GM19240 (cell line): ENCODE results near the gene ZMYND19.
"Not testable (repeated sequence)": the region's sequence is repeated elsewhere in the genome, so short reads cannot be mapped to it uniquely, and the experiment has no call there.

Experiments
- DNase-seq: peaks from one replicate; pipeline ENCODE4 v3.0.0; 2011; ENCODE audit warnings: low spot score; ENCODE audit not compliant: insufficient read length

The ZMYND19 gene

GRCh38 chr9:137589441-137590122, 730 bp downstream of the ZMYND19 start:
- no peak for DNase-seq

GRCh38 chr9:137588891-137589290, 1.4 kb downstream of the ZMYND19 start:
- no peak for DNase-seq

- no peak for DNase-seq
These were observed 2.0 kb downstream of the ZMYND19 start for GRCh38 chr9:137588311-137588710.

GRCh38 chr9:137586854-137587253, 3.5 kb downstream of the ZMYND19 start:
- no peak for DNase-seq

GRCh38 chr9:137583957-137584356, 6.4 kb downstream of the ZMYND19 start:
- no peak for DNase-seq

GRCh38 chr9:137583347-137583746, 7.0 kb downstream of the ZMYND19 start:
- no peak for DNase-seq

GRCh38 chr9:137582286-137582860, 7.9 kb downstream of the ZMYND19 start:
- DNase-seq, result no peak

- DNase-seq, result no peak
These were observed 8.7 kb downstream of the ZMYND19 start for GRCh38 chr9:137581361-137582285.

GRCh38 chr9:137580954-137581322, 9.4 kb downstream of the ZMYND19 start:
- no peak for DNase-seq

- no peak for DNase-seq
These were observed 9.9 kb downstream of the ZMYND19 start for GRCh38 chr9:137580209-137580953.

GRCh38 chr9:137579259-137579604, 11.1 kb downstream of the ZMYND19 start:
- no peak for DNase-seq

- peak; percentile 99 for DNase-seq
These were observed 11.6 kb downstream of the ZMYND19 start, which contains the start of gene DPH7 for GRCh38 chr9:137578518-137579258. Gene DPH7, minus strand, starts transcription at chr9:137578925. Its CDS starts 148 bp downstream, at chr9:137578777.

- no peak for DNase-seq
These were observed 14.4 kb downstream of the ZMYND19 start for GRCh38 chr9:137575716-137576411.

- no peak for DNase-seq
These were observed 15.0 kb downstream of the ZMYND19 start for GRCh38 chr9:137575364-137575715.

- DNase-seq, result no peak
These were observed 16.1 kb downstream of the ZMYND19 start for GRCh38 chr9:137574192-137574591.

- no peak for DNase-seq
These were observed 19.7 kb downstream of the ZMYND19 start for GRCh38 chr9:137570566-137570965.

GRCh38 chr9:137569609-137570203, 20.6 kb downstream of the ZMYND19 start:
- DNase-seq, result no peak

GRCh38 chr9:137568445-137568844, 21.9 kb downstream of the ZMYND19 start:
- not testable (repeated sequence) for DNase-seq

GRCh38 chr9:137564817-137565411, 25.4 kb downstream of the ZMYND19 start:
- DNase-seq, result no peak
